A549 (cell line): ENCODE data around the gene NME7.

Experiments
- CTCF ChIP-seq: fragments of >200 bp; sonication (Bioruptor Twin); formaldehyde crosslinking; IDR thresholded peaks from 3 replicates; pipeline ENCODE4 v1.5.1; 2016
- POLR2A ChIP-seq: IDR thresholded peaks from 2 replicates; pipeline ENCODE4 v1.6.1; 2012; ENCODE audit warnings: mild to moderate bottlenecking, low read length
- RARB ChIP-seq: fragments of 250-450 bp; sonication (Bioruptor Pico); IDR thresholded peaks from 2 replicates; pipeline ENCODE4 v1.8.0; 2021; ENCODE audit warnings: mild to moderate bottlenecking, moderate library complexity
- TF ChIP-seq, protein P1 (sequence below): IDR thresholded peaks from 2 replicates; pipeline ENCODE4 v1.6.1; 2012
- TF ChIP-seq, protein P2 (sequence below): IDR thresholded peaks from 2 replicates; pipeline ENCODE4 v1.6.1; 2012

GRCh38 chr1:169129109-169129784 lies 238.3 kb downstream of the NME7 start:
- TF ChIP-seq CTCF (no peak), RARB (CRISPR knock-in tag) (no peak), POLR2A (no peak)
- TF ChIP-seq, protein P1, sequence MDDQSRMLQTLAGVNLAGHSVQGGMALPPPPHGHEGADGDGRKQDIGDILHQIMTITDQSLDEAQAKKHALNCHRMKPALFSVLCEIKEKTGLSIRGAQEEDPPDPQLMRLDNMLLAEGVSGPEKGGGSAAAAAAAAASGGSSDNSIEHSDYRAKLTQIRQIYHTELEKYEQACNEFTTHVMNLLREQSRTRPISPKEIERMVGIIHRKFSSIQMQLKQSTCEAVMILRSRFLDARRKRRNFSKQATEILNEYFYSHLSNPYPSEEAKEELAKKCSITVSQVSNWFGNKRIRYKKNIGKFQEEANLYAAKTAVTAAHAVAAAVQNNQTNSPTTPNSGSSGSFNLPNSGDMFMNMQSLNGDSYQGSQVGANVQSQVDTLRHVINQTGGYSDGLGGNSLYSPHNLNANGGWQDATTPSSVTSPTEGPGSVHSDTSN: no peak
- TF ChIP-seq, protein P2, sequence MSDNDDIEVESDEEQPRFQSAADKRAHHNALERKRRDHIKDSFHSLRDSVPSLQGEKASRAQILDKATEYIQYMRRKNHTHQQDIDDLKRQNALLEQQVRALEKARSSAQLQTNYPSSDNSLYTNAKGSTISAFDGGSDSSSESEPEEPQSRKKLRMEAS: no peak
